Muscle layer of colon (tissue), 2 donors: Measurements from ENCODE around the gene TNFSF8.

Experiments
- H3K27ac ChIP-seq: one replicate; pipeline ENCODE4 v1.7.0; 2013; ENCODE audit warnings: low read depth, mild to moderate bottlenecking, low read length, moderate library complexity
- H3K27me3 ChIP-seq, 2 donors: one replicate each; pipeline ENCODE4 v1.7.0; 2013; ENCODE audit warnings: low read length in 2 of 2, mild to moderate bottlenecking in 2 of 2; ENCODE audit not compliant: insufficient read depth in 2 of 2, control insufficient read depth in 1 of 2
- H3K36me3 ChIP-seq: one replicate; pipeline ENCODE4 v1.7.0; 2013; ENCODE audit warnings: mild to moderate bottlenecking, low read length; ENCODE audit not compliant: insufficient read depth
- H3K4me1 ChIP-seq: one replicate; pipeline ENCODE4 v1.7.0; 2013; ENCODE audit warnings: mild to moderate bottlenecking, low read length; ENCODE audit not compliant: insufficient read depth
- H3K4me3 ChIP-seq, 2 donors: one replicate each; pipeline ENCODE4 v1.7.0; 2013; ENCODE audit warnings: low read length in 2 of 2, low read depth in 1 of 2, mild to moderate bottlenecking in 1 of 2, moderate library complexity in 1 of 2
- H3K9ac ChIP-seq: one replicate; pipeline ENCODE4 v1.7.0; 2013; ENCODE audit warnings: low read length
- H3K9me3 ChIP-seq: one replicate; pipeline ENCODE4 v1.7.0; 2013; ENCODE audit warnings: mild to moderate bottlenecking, low read length
- donor health status: abdominal sarcoma.
- donor health status: Adenocarcinoma of cecum.

TNFSF8 gene

GRCh38 chr9:114914139-114914538 lies 16.3 kb downstream of the TNFSF8 start:
- Histone ChIP-seq H3K9me3 (no peaks in the 10 kb centered on the region), H3K9ac (no peak overlapping the region), H3K4me3 (no peak overlapping the region), H3K36me3 (no peaks in the 10 kb centered on the region), H3K4me1 (peaks cover 4% of the 10 kb centered on the region), H3K27me3 (no peaks in the 10 kb centered on the region), H3K27ac (no peak overlapping the region)

DNA sequence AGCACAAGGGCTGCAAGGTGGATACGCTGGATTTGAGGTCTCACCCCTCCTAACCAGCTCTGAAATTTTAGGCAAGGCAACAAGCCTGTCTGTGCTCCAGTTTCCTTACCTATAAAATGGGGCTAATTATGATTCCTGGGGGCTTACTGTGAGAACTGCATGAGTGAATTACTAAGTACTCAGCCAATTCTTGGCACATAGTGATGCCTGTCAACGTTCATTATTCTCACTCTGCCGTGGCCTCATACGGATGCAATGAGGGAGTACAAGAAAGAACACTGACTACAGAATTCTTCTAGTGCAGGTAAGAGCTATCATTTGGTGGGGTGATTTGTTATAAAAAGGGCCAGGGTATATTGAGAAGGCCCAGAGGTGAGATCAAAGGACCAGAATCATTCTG lies 16.7 kb downstream of the TNFSF8 start:
- no peak overlapping the region for H3K9ac ChIP-seq
- H3K27me3 ChIP-seq = no peaks in the 10 kb centered on the region
- no peak overlapping the region for H3K27ac ChIP-seq
- H3K4me1 ChIP-seq = peaks cover 4% of the 10 kb centered on the region
- no peak overlapping the region for H3K4me3 ChIP-seq
- H3K36me3 ChIP-seq = no peaks in the 10 kb centered on the region
- no peaks in the 10 kb centered on the region for H3K9me3 ChIP-seq

DNA sequence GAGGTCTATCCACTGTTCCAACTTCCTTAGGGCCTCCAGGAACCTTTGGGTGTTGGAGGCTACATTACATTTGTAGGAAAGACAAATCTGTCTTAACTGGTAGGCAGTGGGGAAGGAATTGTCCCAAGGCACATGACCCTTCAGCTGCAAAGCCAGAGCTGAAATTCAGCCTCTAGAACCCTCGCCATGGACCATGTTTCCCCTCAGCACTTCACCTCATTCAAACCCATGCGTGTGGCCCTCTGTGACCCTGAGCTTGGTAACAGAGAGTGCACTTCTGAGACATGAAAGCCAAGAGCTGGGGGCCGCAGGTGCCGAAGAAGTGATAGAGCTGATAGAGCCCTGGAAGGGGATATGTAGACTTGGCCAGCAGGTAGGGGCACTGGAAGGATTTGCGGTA lies 17.2 kb downstream of the TNFSF8 start:
- Histone ChIP-seq H3K36me3 (no peaks in the 10 kb centered on the region), H3K27ac (no peak overlapping the region), H3K4me1 (peaks cover 4% of the 10 kb centered on the region), H3K4me3 (no peak overlapping the region), H3K27me3 (no peaks in the 10 kb centered on the region), H3K9ac (no peak overlapping the region), H3K9me3 (no peaks in the 10 kb centered on the region)

GRCh38 chr9:114911167-114911821 lies 19.1 kb downstream of the TNFSF8 start:
- H3K27ac ChIP-seq = no peak overlapping the region
- H3K4me1 ChIP-seq = peaks cover 4% of the 10 kb centered on the region
- H3K4me3 ChIP-seq = no peak overlapping the region
- H3K9me3 ChIP-seq = no peaks in the 10 kb centered on the region
- no peaks in the 10 kb centered on the region for H3K36me3 ChIP-seq
- H3K27me3 ChIP-seq = no peaks in the 10 kb centered on the region
- no peak overlapping the region for H3K9ac ChIP-seq

GRCh38 chr9:114910541-114910940 lies 19.9 kb downstream of the TNFSF8 start:
- H3K36me3 ChIP-seq = no peaks in the 10 kb centered on the region
- no peaks in the 10 kb centered on the region for H3K27me3 ChIP-seq
- peaks cover 4% of the 10 kb centered on the region for H3K4me1 ChIP-seq
- H3K27ac ChIP-seq = no peak overlapping the region
- H3K9ac ChIP-seq = no peak overlapping the region
- no peaks in the 10 kb centered on the region for H3K9me3 ChIP-seq
- no peak overlapping the region for H3K4me3 ChIP-seq

DNA sequence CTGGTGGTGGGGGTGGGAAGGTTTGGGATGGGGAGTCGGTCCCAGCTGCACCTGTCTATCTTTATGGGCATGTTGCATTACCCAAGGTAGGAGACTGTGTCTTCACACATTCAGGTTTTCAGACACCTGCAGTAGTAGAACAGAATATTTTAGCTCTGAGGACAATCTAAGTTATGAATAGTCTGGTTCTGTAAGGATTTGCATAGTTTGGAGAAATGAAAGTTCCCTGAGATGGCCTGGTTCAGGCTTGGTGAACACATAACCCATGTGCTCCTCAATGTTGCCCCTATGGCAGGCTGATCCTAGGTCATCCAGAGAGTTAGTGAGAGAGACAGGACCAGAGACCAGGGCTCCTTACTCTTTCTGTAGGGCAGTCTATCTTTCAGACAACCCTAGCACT lies 20.7 kb downstream of the TNFSF8 start:
- Histone ChIP-seq H3K36me3 (no peaks in the 10 kb centered on the region), H3K4me1 (peaks cover 4% of the 10 kb centered on the region), H3K27ac (no peak overlapping the region), H3K4me3 (no peak overlapping the region), H3K27me3 (no peaks in the 10 kb centered on the region), H3K9ac (no peak overlapping the region), H3K9me3 (no peaks in the 10 kb centered on the region)

DNA sequence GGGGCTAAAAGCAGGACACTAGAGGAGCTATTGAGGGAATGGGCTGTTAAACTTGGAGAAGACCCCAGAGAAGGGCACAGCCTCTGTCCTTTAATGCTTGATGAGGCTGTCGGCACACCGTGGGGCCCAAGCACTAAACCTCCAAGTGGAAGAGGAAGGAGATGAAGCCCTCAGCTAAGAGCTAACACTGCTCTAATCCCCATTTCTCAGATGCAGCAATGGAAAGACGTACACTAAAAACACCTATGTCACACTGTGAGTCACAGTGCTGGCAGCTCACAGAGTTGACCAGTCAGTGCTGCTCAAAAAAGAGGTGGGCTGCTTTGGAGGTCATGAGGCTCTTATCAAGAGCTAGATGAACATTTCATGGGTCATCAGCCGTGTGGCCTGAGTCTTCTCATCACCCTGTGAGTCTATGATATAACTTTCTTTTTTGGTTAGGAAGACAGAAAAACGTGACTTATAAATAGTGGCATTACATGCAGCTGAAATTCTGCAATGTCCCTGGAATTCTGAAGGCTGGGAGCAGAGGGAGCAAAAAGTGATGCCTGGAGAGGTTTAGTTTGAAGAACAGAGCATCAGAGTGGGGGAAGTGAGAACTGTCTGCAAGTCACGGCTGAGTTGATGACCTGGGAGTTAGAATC lies 21.5 kb downstream of the TNFSF8 start:
- H3K9me3 ChIP-seq = no peaks in the 10 kb centered on the region
- no peak overlapping the region for H3K27ac ChIP-seq
- H3K4me1 ChIP-seq = peaks cover 4% of the 10 kb centered on the region

DNA sequence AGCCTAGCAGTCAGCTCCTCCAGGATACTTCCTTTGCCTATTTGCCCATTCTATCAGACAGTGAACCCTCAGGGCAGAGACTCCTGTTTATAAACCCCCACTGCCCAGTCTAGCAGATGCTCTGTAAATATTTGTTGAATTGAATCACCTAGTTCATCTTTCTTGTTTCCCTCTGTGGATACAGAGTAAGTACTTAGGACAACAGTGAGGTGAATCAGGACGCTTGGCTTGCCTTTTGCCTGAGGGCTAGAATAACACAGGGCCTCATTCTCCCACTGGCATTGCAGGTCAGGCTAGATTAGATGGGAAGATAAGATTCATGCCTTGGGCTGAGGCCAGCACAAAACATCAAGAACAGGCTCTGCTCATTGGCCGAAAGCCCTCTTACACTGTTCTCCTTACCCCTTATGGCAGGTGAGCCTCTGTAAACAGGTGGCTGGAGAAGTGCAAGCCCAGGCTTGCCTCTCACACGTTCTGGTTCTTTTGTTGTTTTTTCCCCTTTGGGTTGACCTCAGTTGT lies 22.2 kb downstream of the TNFSF8 start:
- H3K4me3 ChIP-seq = no peak overlapping the region
- no peaks in the 10 kb centered on the region for H3K9me3 ChIP-seq
- H3K9ac ChIP-seq = no peak overlapping the region
- H3K27ac ChIP-seq = no peak overlapping the region
- H3K27me3 ChIP-seq = no peaks in the 10 kb centered on the region
- H3K36me3 ChIP-seq = no peaks in the 10 kb centered on the region
- peaks cover 4% of the 10 kb centered on the region for H3K4me1 ChIP-seq

More for the DNA sequence above, 21.5 kb downstream of the TNFSF8 start:
- H3K36me3 ChIP-seq = no peaks in the 10 kb centered on the region
- no peak overlapping the region for H3K9ac ChIP-seq
- H3K27me3 ChIP-seq = no peaks in the 10 kb centered on the region
- no peak overlapping the region for H3K4me3 ChIP-seq

DNA sequence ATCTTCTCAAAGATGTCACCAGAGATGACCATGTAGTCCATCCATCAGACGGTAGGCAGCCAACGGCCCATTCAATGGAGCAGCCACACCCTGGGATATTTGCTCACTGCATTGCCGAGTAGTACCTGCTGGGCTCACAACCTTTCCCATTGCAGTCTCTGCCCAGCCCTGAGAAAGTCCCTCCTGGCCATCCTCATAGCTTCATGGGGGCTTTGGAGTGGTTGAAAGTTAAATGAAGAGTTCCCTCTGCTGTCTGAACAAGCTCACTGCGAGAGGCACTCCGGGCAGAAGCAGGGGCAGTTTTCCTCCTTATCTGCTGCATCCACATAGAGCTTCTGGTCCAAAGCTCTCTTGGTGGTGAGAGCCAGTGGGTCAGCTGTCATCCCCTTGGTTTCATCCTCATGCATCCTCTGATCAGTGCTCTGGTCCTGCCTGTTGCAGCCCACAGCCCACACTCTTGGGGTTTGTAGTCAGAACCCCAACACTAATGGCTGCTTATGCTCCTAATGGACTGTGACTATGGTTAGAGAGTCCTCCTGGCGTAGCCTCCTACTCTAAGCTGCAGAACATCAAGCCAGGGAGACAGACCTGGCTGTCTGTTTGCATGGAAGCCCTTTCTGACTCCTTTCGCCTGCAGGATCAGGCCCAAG lies 23.3 kb downstream of the TNFSF8 start:
- Histone ChIP-seq H3K36me3 (no peaks in the 10 kb centered on the region), H3K27ac (no peak overlapping the region), H3K9me3 (no peaks in the 10 kb centered on the region), H3K4me1 (peaks cover 4% of the 10 kb centered on the region), H3K27me3 (no peaks in the 10 kb centered on the region), H3K4me3 (no peak overlapping the region), H3K9ac (no peak overlapping the region)

DNA sequence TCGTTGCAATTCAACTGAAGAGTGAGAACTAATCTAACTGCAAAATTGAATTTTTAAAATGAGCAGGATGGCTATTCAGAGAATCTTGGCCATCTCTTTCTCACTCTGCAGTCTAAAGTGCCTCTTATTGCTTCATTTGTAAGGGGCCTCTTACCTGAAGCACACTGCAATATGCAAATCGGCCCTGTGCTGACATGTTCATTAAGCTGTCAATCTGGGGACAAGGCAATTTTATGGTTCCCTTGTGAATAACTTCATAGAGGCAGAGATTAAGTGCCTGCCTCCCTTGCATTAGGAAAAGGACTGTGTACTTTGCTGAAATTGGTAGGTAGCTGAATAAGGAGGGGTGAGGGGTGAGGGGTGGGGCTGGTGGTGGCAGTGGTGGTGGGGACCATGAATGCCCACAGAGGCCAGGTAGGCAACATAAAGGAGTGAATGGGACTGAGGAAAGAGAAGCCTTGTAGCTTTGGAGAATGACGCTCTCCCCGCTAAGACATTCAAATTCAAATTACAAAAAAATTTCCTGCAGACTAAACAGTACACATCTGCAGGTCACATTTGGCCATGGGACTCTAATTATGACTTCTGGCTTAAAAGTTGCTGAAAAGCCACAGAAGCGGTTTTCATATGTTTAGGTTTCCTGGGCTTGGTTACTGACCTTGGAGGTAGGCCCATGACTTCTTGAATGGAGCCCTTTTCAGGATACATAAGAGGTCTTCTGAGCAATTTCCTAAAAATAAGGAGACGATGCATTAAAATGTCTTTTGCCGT lies 25.0 kb downstream of the TNFSF8 start:
- Histone ChIP-seq H3K4me1 (peaks cover 2% of the 10 kb centered on the region), H3K9me3 (no peaks in the 10 kb centered on the region), H3K4me3 (no peak overlapping the region), H3K36me3 (no peaks in the 10 kb centered on the region), H3K27me3 (no peaks in the 10 kb centered on the region), H3K9ac (no peak overlapping the region), H3K27ac (no peak overlapping the region)

DNA sequence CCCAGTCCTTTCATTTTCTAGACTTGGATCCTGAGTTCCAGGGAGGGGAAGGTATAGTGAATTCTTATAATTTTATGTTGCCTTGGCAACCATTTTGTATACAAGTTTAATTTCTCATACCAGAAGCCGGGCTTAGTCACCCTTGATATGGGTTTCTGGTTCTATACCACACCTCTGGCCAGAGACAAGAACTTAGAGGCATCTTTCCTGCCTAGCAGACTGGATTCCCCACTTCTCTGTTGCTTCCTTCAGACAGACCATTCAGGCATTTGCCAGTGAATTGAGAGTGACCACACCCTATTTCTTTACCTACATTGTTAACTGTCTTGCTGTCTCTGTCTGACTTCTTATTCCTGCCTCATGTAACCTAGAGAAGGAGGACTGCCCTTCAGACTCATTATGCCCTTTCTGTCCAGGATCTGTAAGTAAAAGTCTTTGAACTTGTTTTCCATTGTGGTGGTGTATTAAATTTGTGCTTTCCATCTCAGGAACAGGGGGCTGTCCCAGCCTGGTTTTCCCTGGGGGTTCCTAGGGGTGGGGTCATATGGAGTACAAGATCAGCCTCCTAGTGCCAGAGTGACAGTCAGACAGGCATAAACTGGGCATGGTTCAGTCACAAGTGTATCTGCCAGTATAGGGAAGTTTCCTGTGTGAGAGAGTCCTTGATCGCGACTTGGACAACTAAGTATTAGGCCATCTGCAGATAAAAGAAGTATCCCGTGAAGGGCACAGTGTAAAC lies 27.4 kb downstream of the TNFSF8 start:
- no peaks in the 10 kb centered on the region for H3K9me3 ChIP-seq
- no peaks in the 10 kb centered on the region for H3K4me1 ChIP-seq
- no peaks in the 10 kb centered on the region for H3K27me3 ChIP-seq
- no peak overlapping the region for H3K27ac ChIP-seq
- H3K4me3 ChIP-seq = no peak overlapping the region
- H3K36me3 ChIP-seq = no peaks in the 10 kb centered on the region
- no peak overlapping the region for H3K9ac ChIP-seq
